PC-3 (cell line): ENCODE results near the gene FARS2. TPM values are rescaled to one million over a fixed set of nuclear protein-coding genes. Genes with fewer than 3 reads are reported as not detected.

Experiments used
- ATAC-seq: fragments of 200-7000 bp; cut with Tn5 transposase; 2 replicates; pipeline ENCODE4 v1.9.1; 2020; ENCODE audit warnings: mild to moderate bottlenecking, moderate library complexity
- BruUV-seq: library from RNA; stranded (reverse); fragments of 400-500 nt; replicated peaks from 2 replicates; lab custom pipeline; 2021; lab: Mats Ljungman, UMichigan
- CTCF ChIA-PET: fragments of 300-600 bp; sonication (Branson Sonifier 250); formaldehyde crosslinking; loops from one replicate; lab custom pipeline; 2022; ENCODE audit warnings: antibody characterized with exemption; lab: Charles Lee
- POLR2A ChIA-PET: fragments of 300-600 bp; sonication (Branson Sonifier 250); formaldehyde crosslinking; loops from one replicate; lab custom pipeline; 2022; ENCODE audit warnings: antibody characterized with exemption; ENCODE audit not compliant: unreplicated experiment; lab: Charles Lee
- DNase-seq: peaks from one replicate; pipeline ENCODE4 v3.0.0-alpha.2; 2015
- H2AFZ ChIP-seq: fragments of 300-600 bp; sonication (generic); 2 replicates; pipeline ENCODE4 v1.6.0; 2016; ENCODE audit warnings: antibody characterized with exemption, low read length
- H3F3A ChIP-seq: fragments of 300-600 bp; sonication (generic); one replicate; pipeline ENCODE4 v1.6.0; 2017; ENCODE audit warnings: antibody characterized with exemption, low read length, control low read depth, mild to moderate bottlenecking; ENCODE audit not compliant: unreplicated experiment
- H3K27ac ChIP-seq: fragments of 300-600 bp; sonication (generic); 2 replicates; pipeline ENCODE4 v1.5.1; 2016; ENCODE audit warnings: mild to moderate bottlenecking, low read length
- H3K27me3 ChIP-seq: fragments of 300-600 bp; sonication (generic); 2 replicates; pipeline ENCODE4 v1.6.1; 2016; ENCODE audit warnings: low read length, mixed read lengths
- H3K36me3 ChIP-seq: fragments of 300-600 bp; sonication (generic); 2 replicates; pipeline ENCODE4 v1.6.1; 2016; ENCODE audit warnings: low read depth, mixed run types, low read length, mixed read lengths
- H3K4me1 ChIP-seq: fragments of 300-600 bp; sonication (generic); 2 replicates; pipeline ENCODE4 v1.5.1; 2016; ENCODE audit warnings: low read length; ENCODE audit not compliant: insufficient read depth
- H3K4me2 ChIP-seq: fragments of 300-600 bp; sonication (generic); 2 replicates; pipeline ENCODE4 v1.6.0; 2016; ENCODE audit warnings: low read length
- H3K4me3 ChIP-seq: fragments of 300-600 bp; sonication (generic); 2 replicates; pipeline ENCODE4 v1.5.1; 2016; ENCODE audit warnings: mild to moderate bottlenecking, low read length, mixed read lengths
- H3K79me2 ChIP-seq: fragments of 300-600 bp; sonication (generic); 2 replicates; pipeline ENCODE4 v1.6.1; 2017; ENCODE audit warnings: low read length, mixed read lengths
- H3K9ac ChIP-seq: fragments of 300-600 bp; sonication (generic); 2 replicates; pipeline ENCODE4 v1.6.0; 2016; ENCODE audit warnings: mild to moderate bottlenecking, low read length
- H3K9me2 ChIP-seq: fragments of 300-600 bp; sonication (generic); replicated peaks from 2 replicates; pipeline ENCODE4 v1.6.1; 2016; ENCODE audit warnings: mixed run types, low read length, mixed read lengths
- H3K9me3 ChIP-seq: fragments of 300-600 bp; sonication (generic); 2 replicates; pipeline ENCODE4 v1.6.1; 2016; ENCODE audit warnings: low read length, mixed read lengths
- H4K20me1 ChIP-seq: fragments of 300-600 bp; sonication (generic); 2 replicates; pipeline ENCODE4 v1.6.1; 2016; ENCODE audit warnings: low read length, mixed read lengths
- CTCF ChIP-seq: fragments of 300-600 bp; sonication (generic); conservative IDR thresholded peaks from 2 replicates; pipeline ENCODE4 v1.5.1; 2017; ENCODE audit warnings: antibody characterized with exemption, low read depth, mild to moderate bottlenecking, low read length
- EZH2 ChIP-seq: fragments of 300-600 bp; sonication (generic); IDR thresholded peaks from one replicate; pipeline ENCODE4 v1.6.1; 2017; ENCODE audit warnings: antibody characterized with exemption, mild to moderate bottlenecking, low read length; ENCODE audit not compliant: unreplicated experiment
- EZH2phosphoT487 ChIP-seq: fragments of 300-600 bp; sonication (generic); IDR thresholded peaks from 2 replicates; pipeline ENCODE4 v1.6.1; 2018; ENCODE audit warnings: mild to moderate bottlenecking, antibody characterized with exemption, low read length, borderline replicate concordance
- intact Hi-C: fragments of 100-400 bp; cut with micrococcal nuclease; formaldehyde crosslinking; loops from 2 replicates; pipeline ENCODE4 v1.9.0; 2023
- total RNA-seq: library from RNA; depleted of rRNA; stranded (reverse); fragments of >200 nt; gene quantifications from 2 replicates; pipeline ENCODE4 v1.2.3, GENCODE V29; 2014

Gene FARS2
- total RNA-seq, 1 experiment from 2014 or later: 23.0 TPM

- H3K36me3 ChIP-seq: no peaks in the 10 kb centered on the region
- H3K4me3 ChIP-seq: no peak overlapping the region
- H2AFZ ChIP-seq: no peak overlapping the region
- H3F3A ChIP-seq: no peaks in the 10 kb centered on the region
- no peak overlapping the region for H3K4me2 ChIP-seq
- no peaks in the 10 kb centered on the region for H3K9me2 ChIP-seq
- POLR2A ChIA-PET: no interaction called here
- DNase-seq (no peak), ATAC-seq (no peak)
- no peaks in the 10 kb centered on the region for H3K9me3 ChIP-seq
- no TSS peak for BruUV-seq
- no peak overlapping the region for H3K9ac ChIP-seq
- H4K20me1 ChIP-seq: no peaks in the 10 kb centered on the region
- intact Hi-C loops: loop anchor here (5.0 to 10.0 kb wide), 3 partner anchors 145 to 207 kb away; no protein-coding TSS in a partner anchor
- H3K27ac ChIP-seq: no peak overlapping the region
- CTCF ChIA-PET: no interaction called here
- TF ChIP-seq EZH2 (no peak), EZH2phosphoT487 (no peak), CTCF (no peak)
- no peaks in the 10 kb centered on the region for H3K27me3 ChIP-seq
- no peaks in the 10 kb centered on the region for H3K79me2 ChIP-seq
- peaks cover 27% of the 10 kb centered on the region for H3K4me1 ChIP-seq
Measured at GRCh38 chr6:5679691-5680090, 418.4 kb downstream of the FARS2 start.

- Histone ChIP-seq H3K27ac (no peak overlapping the region), H3K4me1 (peaks cover 30% of the 10 kb centered on the region), H4K20me1 (no peaks in the 10 kb centered on the region), H3K9ac (no peak overlapping the region), H3K9me3 (no peaks in the 10 kb centered on the region), H3K79me2 (no peaks in the 10 kb centered on the region), H3K4me3 (no peak overlapping the region), H3F3A (no peaks in the 10 kb centered on the region), H2AFZ (no peak overlapping the region), H3K36me3 (no peaks in the 10 kb centered on the region), H3K27me3 (no peaks in the 10 kb centered on the region), H3K4me2 (no peak overlapping the region), H3K9me2 (no peaks in the 10 kb centered on the region)
- intact Hi-C loops: loop anchor here (5.0 kb wide), 1 partner anchor 208 kb away; no protein-coding TSS in a partner anchor
- DNase-seq (no peak), ATAC-seq (no peak)
- POLR2A ChIA-PET: no interaction called here
- CTCF ChIA-PET: no interaction called here
- TF ChIP-seq CTCF: no peak
- no peak for TF ChIP-seq EZH2phosphoT487
- no peak for TF ChIP-seq EZH2
- BruUV-seq: no TSS peak
Measured at GRCh38 chr6:5680095-5680494, 418.8 kb downstream of the FARS2 start.

GRCh38 chr6:5681480-5681879 is 420.2 kb downstream of the FARS2 start:
- no peaks in the 10 kb centered on the region for H3K79me2 ChIP-seq
- BruUV-seq: no TSS peak

More at GRCh38 chr6:5681480-5681879, 420.2 kb downstream of the FARS2 start:
- intact Hi-C loops: loop anchor here (5.0 kb wide), 1 partner anchor 209 kb away; no protein-coding TSS in a partner anchor
- ChIA-PET CTCF (no interaction called here), POLR2A (no interaction called here)
- Histone ChIP-seq H3K4me1 (peaks cover 25% of the 10 kb centered on the region), H3K9me2 (no peaks in the 10 kb centered on the region), H3K9me3 (no peaks in the 10 kb centered on the region), H3K4me2 (no peak overlapping the region), H2AFZ (no peak overlapping the region), H3K36me3 (no peaks in the 10 kb centered on the region), H3K27ac (no peak overlapping the region), H4K20me1 (no peaks in the 10 kb centered on the region), H3K4me3 (no peak overlapping the region), H3K9ac (no peak overlapping the region), H3K27me3 (no peaks in the 10 kb centered on the region), H3F3A (no peaks in the 10 kb centered on the region)
- TF ChIP-seq CTCF (no peak), EZH2phosphoT487 (no peak), EZH2 (no peak)
- DNase-seq (no peak), ATAC-seq (no peak)
